ENCODE results near the gene RPS15A.
"Not testable (repeated sequence)": the region's sequence is repeated elsewhere in the genome, so short reads cannot be mapped to it uniquely, and the experiment has no call there.

Gene RPS15A

GRCh38 chr16:18740027-18740426 is 50.1 kb downstream of the RPS15A start:
- DNase-seq = not testable (repeated sequence)

GRCh38 chr16:18738768-18739167 is 51.4 kb downstream of the RPS15A start:
- DNase-seq = not testable (repeated sequence)

- not testable (repeated sequence) for DNase-seq
These were observed 55.9 kb downstream of the RPS15A start for GRCh38 chr16:18734279-18734678.
